Caco-2 (cell line): ENCODE results near the gene TAF5L. TPM values are rescaled to one million over a fixed set of nuclear protein-coding genes. Genes with fewer than 3 reads are reported as not detected.

ENCODE experiments used
- BruUV-seq: library from RNA; stranded (reverse); fragments of 400-500 nt; replicated peaks from 2 replicates; lab custom pipeline; 2021; lab: Mats Ljungman, UMichigan
- CTCF ChIA-PET: fragments of 300-600 bp; sonication (Branson Sonifier 250); formaldehyde crosslinking; loops from one replicate; lab custom pipeline; 2022; ENCODE audit warnings: antibody characterized with exemption; lab: Charles Lee
- POLR2A ChIA-PET: fragments of 300-600 bp; sonication (Branson Sonifier 250); formaldehyde crosslinking; loops from one replicate; lab custom pipeline; 2022; ENCODE audit warnings: antibody characterized with exemption; lab: Charles Lee
- DNase-seq, 2 experiments: peaks; one replicate each; pipeline versions ENCODE4 v3.0.0 to v3.0.0-alpha.2; 2020 to 2022
- H3K27me3 ChIP-seq: replicated peaks from 2 replicates; pipeline ENCODE4 v1.6.0; 2011; ENCODE audit warnings: low read length; ENCODE audit not compliant: control insufficient read depth, insufficient read depth
- H3K36me3 ChIP-seq: 2 replicates; pipeline ENCODE4 v1.5.1; 2011; ENCODE audit warnings: low read length; ENCODE audit not compliant: control insufficient read depth, insufficient read depth
- H3K4me1 ChIP-seq: fragments of 250-450 bp; sonication (Bioruptor Pico); 2 replicates; pipeline ENCODE4 v1.5.1; 2020; ENCODE audit warnings: mild to moderate bottlenecking
- H3K4me3 ChIP-seq: 2 replicates; pipeline ENCODE4 v1.5.1; 2011; ENCODE audit warnings: low read depth, mild to moderate bottlenecking, control low read depth, low read length
- H3K9me3 ChIP-seq: fragments of 250-450 bp; sonication (Bioruptor Pico); 2 replicates; pipeline ENCODE4 v1.5.1; 2020; ENCODE audit warnings: mild to moderate bottlenecking, moderate library complexity
- H3K27ac Mint-ChIP-seq: one replicate; pipeline ENCODE4 v1.8.0; 2022; ENCODE audit warnings: mixed read lengths; ENCODE audit not compliant: unreplicated experiment
- H3K27me3 Mint-ChIP-seq: one replicate; pipeline ENCODE4 v1.8.0; 2022; ENCODE audit warnings: mixed read lengths; ENCODE audit not compliant: insufficient read depth, unreplicated experiment
- H3K36me3 Mint-ChIP-seq: one replicate; pipeline ENCODE4 v1.8.0; 2022; ENCODE audit warnings: mild to moderate bottlenecking, mixed read lengths; ENCODE audit not compliant: insufficient read depth, unreplicated experiment
- H3K4me1 Mint-ChIP-seq: one replicate; pipeline ENCODE4 v1.8.0; 2022; ENCODE audit warnings: low read depth, mixed read lengths; ENCODE audit not compliant: unreplicated experiment
- H3K4me3 Mint-ChIP-seq: one replicate; pipeline ENCODE4 v1.8.0; 2022; ENCODE audit warnings: mild to moderate bottlenecking, moderate library complexity, mixed read lengths; ENCODE audit not compliant: unreplicated experiment
- H3K9me3 Mint-ChIP-seq: one replicate; pipeline ENCODE4 v1.8.0; 2022; ENCODE audit warnings: mixed read lengths; ENCODE audit not compliant: unreplicated experiment
- CTCF ChIP-seq, 2 experiments: fragments of 200-600 bp in 1 of 2; IDR thresholded peaks; 1 replicate in 1 of 2; 2 replicates in 1 of 2; pipeline versions ENCODE4 v1.5.1 to v1.8.0; 2011 to 2022; ENCODE audit warnings: antibody characterized with exemption in 1 of 2, control low read depth in 1 of 2, inconsistent platforms in 1 of 2, low read depth in 1 of 2, low read length in 1 of 2, mild to moderate bottlenecking in 1 of 2, moderate library complexity in 1 of 2; ENCODE audit not compliant: insufficient read depth in 1 of 2, severe bottlenecking in 1 of 2, unreplicated experiment in 1 of 2
- intact Hi-C: fragments of 100-400 bp; cut with micrococcal nuclease; formaldehyde crosslinking; loops from one replicate; pipeline ENCODE4 v1.10.0; 2022; ENCODE audit not compliant: unreplicated experiment
- total RNA-seq: library from RNA; stranded (reverse); gene quantifications from 2 replicates; pipeline ENCODE4 v1.2.3, GENCODE V29; 2022

The TAF5L gene
- total RNA-seq, 1 experiment from 2014 or later = 23.8 TPM

- Mint-ChIP-seq H3K4me1 (no peaks in the 10 kb centered on the region), H3K27ac (no peak overlapping the region), H3K9me3 (no peaks in the 10 kb centered on the region), H3K36me3 (peaks cover 5% of the 10 kb centered on the region), H3K27me3 (no peaks in the 10 kb centered on the region), H3K4me3 (no peak overlapping the region)
- Histone ChIP-seq H3K9me3 (no peaks in the 10 kb centered on the region), H3K4me3 (no peak overlapping the region), H3K36me3 (no peaks in the 10 kb centered on the region), H3K4me1 (no peaks in the 10 kb centered on the region), H3K27me3 (no peaks in the 10 kb centered on the region)
- intact Hi-C loops = no loop called here
- no peak for DNase-seq
- BruUV-seq = no TSS peak
- no peak for TF ChIP-seq CTCF (IDR thresholded peaks at IDR 0.05; ENCODE audit: insufficient read depth in 1 of 2, low read depth in 1 of 2, low read length in 1 of 2, severe bottlenecking in 1 of 2, unreplicated experiment in 1 of 2)
- CTCF ChIA-PET = interaction anchor here (0.6 kb wide), 1 partner anchor 411 kb away, joined by 3 read pairs; no protein-coding TSS in a partner anchor
- POLR2A ChIA-PET = no interaction called here
These were observed 40.7 kb upstream of the TAF5L start for GRCh38 chr1:229666585-229666984.

DNA sequence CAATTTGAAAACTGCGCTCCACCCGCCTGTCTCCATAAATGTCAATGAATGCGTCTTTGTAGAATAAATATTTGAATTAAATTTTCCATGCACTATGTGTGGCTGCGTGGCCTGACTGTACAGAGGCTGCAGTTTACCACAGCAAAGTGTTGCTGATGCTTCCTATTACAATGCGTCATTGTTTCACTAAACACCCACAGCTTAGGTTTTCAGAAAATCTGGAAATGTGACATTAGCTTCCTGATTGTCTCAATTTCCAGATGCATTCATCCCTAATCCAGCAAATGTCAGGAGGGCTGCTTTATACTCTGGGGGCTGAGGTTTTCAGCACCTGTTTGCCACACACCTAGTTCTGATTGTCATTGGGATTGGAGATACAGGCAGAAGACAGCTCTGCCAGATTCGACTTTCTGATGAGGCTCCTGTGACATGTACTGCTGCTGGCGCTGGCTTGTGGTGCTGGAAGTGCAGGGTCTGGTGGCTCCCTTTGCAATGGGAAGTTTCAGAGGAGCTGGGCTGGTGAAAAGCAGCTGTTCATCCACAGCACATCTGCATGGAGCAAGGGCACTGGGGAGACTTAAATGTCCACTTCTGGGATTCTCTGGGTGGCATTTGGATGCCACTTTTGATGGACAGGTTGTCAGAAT is 40.1 kb upstream of the TAF5L start:
- CTCF ChIA-PET = interaction anchor here (0.6 kb wide), 1 partner anchor 411 kb away, joined by 3 read pairs; no protein-coding TSS in a partner anchor
- POLR2A ChIA-PET = no interaction called here

GRCh38 chr1:229664133-229664689 is 38.3 kb upstream of the TAF5L start:
- Histone ChIP-seq H3K9me3 (no peaks in the 10 kb centered on the region), H3K27me3 (no peaks in the 10 kb centered on the region), H3K36me3 (no peaks in the 10 kb centered on the region), H3K4me1 (no peaks in the 10 kb centered on the region), H3K4me3 (no peak overlapping the region)
- H3K27ac Mint-ChIP-seq = no peak overlapping the region
- POLR2A ChIA-PET = no interaction called here
- peaks cover 22% of the 10 kb centered on the region for H3K36me3 Mint-ChIP-seq
- no peak overlapping the region for H3K4me3 Mint-ChIP-seq
- TF ChIP-seq CTCF (IDR thresholded peaks at IDR 0.05; ENCODE audit: insufficient read depth in 1 of 2, low read depth in 1 of 2, low read length in 1 of 2, severe bottlenecking in 1 of 2, unreplicated experiment in 1 of 2) = no peak
- BruUV-seq = no TSS peak
- no peak for DNase-seq
- no peaks in the 10 kb centered on the region for H3K9me3 Mint-ChIP-seq
- no peaks in the 10 kb centered on the region for H3K27me3 Mint-ChIP-seq
- no peaks in the 10 kb centered on the region for H3K4me1 Mint-ChIP-seq
- intact Hi-C loops = loop anchor here (5.0 kb wide), 1 partner anchor 183 kb away; no protein-coding TSS in a partner anchor
- CTCF ChIA-PET = no interaction called here

More for the DNA sequence above, 40.1 kb upstream of the TAF5L start:
- Mint-ChIP-seq H3K27ac (no peak overlapping the region), H3K9me3 (no peaks in the 10 kb centered on the region), H3K27me3 (no peaks in the 10 kb centered on the region), H3K4me3 (no peak overlapping the region), H3K36me3 (peaks cover 11% of the 10 kb centered on the region), H3K4me1 (no peaks in the 10 kb centered on the region)
- intact Hi-C loops = no loop called here
- no TSS peak for BruUV-seq
- Histone ChIP-seq H3K9me3 (no peaks in the 10 kb centered on the region), H3K27me3 (no peaks in the 10 kb centered on the region), H3K4me1 (no peaks in the 10 kb centered on the region), H3K36me3 (no peaks in the 10 kb centered on the region), H3K4me3 (no peak overlapping the region)
- TF ChIP-seq CTCF (IDR thresholded peaks at IDR 0.05; ENCODE audit: insufficient read depth in 1 of 2, low read depth in 1 of 2, low read length in 1 of 2, severe bottlenecking in 1 of 2, unreplicated experiment in 1 of 2) = no peak
- DNase-seq = no peak
